Adrenal gland (tissue), 12 donors: Measurements from ENCODE around the gene SRCIN1. TPM values are rescaled to one million over a fixed set of nuclear protein-coding genes. Genes with fewer than 3 reads are reported as not detected.

ENCODE experiments used
- DNase-seq, 7 donors: peaks; one replicate each; pipeline ENCODE4 v3.0.0-alpha.2; 2019 to 2020
- H3K27ac ChIP-seq, 5 donors: fragments of 200-600 bp; sonication (generic) in 4 of 5; 1 replicate in 3 of 5; 2 replicates in 2 of 5; pipeline versions ENCODE4 v1.5.1 to v1.8.0; 2016 to 2020; ENCODE audit warnings: mild to moderate bottlenecking in 1 of 5
- H3K27me3 ChIP-seq: fragments of 200-600 bp; 2 replicates; pipeline ENCODE4 v1.8.0; 2021
- H3K36me3 ChIP-seq, 2 donors: fragments of 200-600 bp; replicated peaks in 1 of 2; 1 replicate in 1 of 2; 2 replicates in 1 of 2; pipeline versions ENCODE4 v1.5.1 to v1.8.0; 2018 to 2022
- H3K4me1 ChIP-seq, 2 donors: fragments of 200-600 bp; replicated peaks in 1 of 2; 1 replicate in 1 of 2; 2 replicates in 1 of 2; pipeline versions ENCODE4 v1.5.1 to v1.8.0; 2018 to 2021
- H3K4me3 ChIP-seq, 4 donors: fragments of 200-600 bp; sonication (generic) in 3 of 4; one replicate each; pipeline ENCODE4 v1.5.1; 2016 to 2018
- H3K9me3 ChIP-seq, 3 donors: fragments of 200-600 bp; sonication (generic) in 1 of 3; replicated peaks in 1 of 3; 1 replicate in 2 of 3; 2 replicates in 1 of 3; pipeline versions ENCODE4 v1.5.1 to v1.8.0; 2016 to 2021
- POLR2A ChIP-seq, 2 donors: fragments of 450-650 bp; IDR thresholded peaks; one replicate each; pipeline ENCODE4 v1.6.1; 2017; ENCODE audit warnings: antibody characterized with exemption in 2 of 2, mild to moderate bottlenecking in 2 of 2, moderate library complexity in 1 of 2
- WGBS, 4 donors: extraction: QIAGEN DNeasy Blood & Tissue Kit in 2 of 4; methylation state at CpG; one replicate each; pipeline versions ENCODE4 v1.1.5 to v1.1.7; 2013 to 2017; 5-methylcytosine and 5-hydroxymethylcytosine counted together
- intact Hi-C, 2 donors: fragments of 100-400 bp; cut with DNase I; formaldehyde crosslinking; loops; one replicate each; pipeline versions ENCODE4 v1.14.1 to v1.15.0; 2022 to 2023
- polyA plus RNA-seq, 3 donors: library from polyadenylated mRNA; stranded (reverse); fragments of 200-250 nt in 2 of 3; fragments of 350-450 nt in 1 of 3; fragmentation: Illumina TruSeq in 1 of 3; extraction: RNeasy Lipid Tissue Mini Kit (QIAGEN cat#74804) in 1 of 3; gene quantifications; one replicate each; pipeline ENCODE4 v1.2.3, GENCODE V29; 2013 to 2014
- total RNA-seq, 9 donors: library from RNA; depleted of rRNA in 4 of 9; stranded (reverse); fragments of >200 nt in 4 of 9; fragments of 120-200 nt in 1 of 9; fragmentation: NEBNext Ultra II Directional in 1 of 9; extraction: Animal tissue kit (Norgen Biotek cat#: 25700) in 1 of 9; gene quantifications; one replicate each; pipeline versions ENCODE4 v1.1.0 to v1.2.4, GENCODE V29; 2013 to 2023
- TF ChIP-seq, protein P1 (sequence below), 6 experiments: fragments of 450-650 bp in 4 of 6; fragments of 200-600 bp in 2 of 6; sonication (generic) in 1 of 6; IDR thresholded peaks; 1 replicate in 5 of 6; 2 replicates in 1 of 6; pipeline versions ENCODE4 v1.5.1 to v1.8.0; 2016 to 2021; ENCODE audit warnings: antibody characterized with exemption in 6 of 6, mild to moderate bottlenecking in 2 of 6, moderate library complexity in 1 of 6
- donor health status: healthy with polysubstance abuse.
- donor health status: Bipolar disorder and iron deficiency.
- donor health status: DM: yes; HTN: yes; CAD: no.
- donor health status: DM: no; HTN: no; CAD: no.
- donor health status: DM: no; HTN: no; CAD: no.
- donor health status: DM: yes; HTN: yes; CAD: no.

Gene SRCIN1
- total and polyA plus RNA-seq, 12 donors, result 0.44 to 33.1 (median 1.6) TPM; not detected in 2

DNA sequence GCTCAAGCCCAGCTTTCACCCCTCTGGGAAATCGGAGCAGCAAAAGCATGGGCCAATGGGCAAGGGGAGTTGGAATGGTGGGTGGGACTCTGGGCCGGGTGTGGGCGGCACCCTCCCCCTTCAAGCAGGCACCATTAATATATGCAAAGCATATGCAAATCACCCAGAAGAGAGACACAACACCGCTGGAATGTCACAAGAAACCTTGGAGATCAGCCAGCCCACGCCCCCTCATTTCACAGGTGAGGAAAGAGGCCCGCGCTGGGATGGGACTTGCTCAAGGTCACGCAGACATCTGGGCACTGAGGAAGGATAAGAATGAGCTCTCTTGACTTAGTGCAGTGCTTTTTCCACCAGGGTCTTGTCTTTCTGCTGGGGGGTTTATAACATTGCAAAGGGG, 4.8 kb downstream of the SRCIN1 start:
- H3K4me1 ChIP-seq, result peaks cover 0 to under 1% of the 10 kb centered on the region in 2 donors
- WGBS, 4 donors, result 52 to 77% (median 54%) methylated on average over 5 to 8 of the region's 8 CpGs
- H3K27me3 ChIP-seq, result peaks cover 4% of the 10 kb centered on the region
- no peaks in the 10 kb centered on the region for H3K36me3 ChIP-seq
- TF ChIP-seq POLR2A (IDR thresholded peaks at IDR 0.05), result no peak
- TF ChIP-seq, protein P1, sequence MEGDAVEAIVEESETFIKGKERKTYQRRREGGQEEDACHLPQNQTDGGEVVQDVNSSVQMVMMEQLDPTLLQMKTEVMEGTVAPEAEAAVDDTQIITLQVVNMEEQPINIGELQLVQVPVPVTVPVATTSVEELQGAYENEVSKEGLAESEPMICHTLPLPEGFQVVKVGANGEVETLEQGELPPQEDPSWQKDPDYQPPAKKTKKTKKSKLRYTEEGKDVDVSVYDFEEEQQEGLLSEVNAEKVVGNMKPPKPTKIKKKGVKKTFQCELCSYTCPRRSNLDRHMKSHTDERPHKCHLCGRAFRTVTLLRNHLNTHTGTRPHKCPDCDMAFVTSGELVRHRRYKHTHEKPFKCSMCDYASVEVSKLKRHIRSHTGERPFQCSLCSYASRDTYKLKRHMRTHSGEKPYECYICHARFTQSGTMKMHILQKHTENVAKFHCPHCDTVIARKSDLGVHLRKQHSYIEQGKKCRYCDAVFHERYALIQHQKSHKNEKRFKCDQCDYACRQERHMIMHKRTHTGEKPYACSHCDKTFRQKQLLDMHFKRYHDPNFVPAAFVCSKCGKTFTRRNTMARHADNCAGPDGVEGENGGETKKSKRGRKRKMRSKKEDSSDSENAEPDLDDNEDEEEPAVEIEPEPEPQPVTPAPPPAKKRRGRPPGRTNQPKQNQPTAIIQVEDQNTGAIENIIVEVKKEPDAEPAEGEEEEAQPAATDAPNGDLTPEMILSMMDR (IDR thresholded peaks at IDR 0.05), result no peak
- no peaks in the 10 kb centered on the region for H3K9me3 ChIP-seq
- no peak overlapping the region for H3K27ac ChIP-seq
- H3K4me3 ChIP-seq, result no peak overlapping the region
- intact Hi-C loops, result no loop called here
- no peak for DNase-seq

DNA sequence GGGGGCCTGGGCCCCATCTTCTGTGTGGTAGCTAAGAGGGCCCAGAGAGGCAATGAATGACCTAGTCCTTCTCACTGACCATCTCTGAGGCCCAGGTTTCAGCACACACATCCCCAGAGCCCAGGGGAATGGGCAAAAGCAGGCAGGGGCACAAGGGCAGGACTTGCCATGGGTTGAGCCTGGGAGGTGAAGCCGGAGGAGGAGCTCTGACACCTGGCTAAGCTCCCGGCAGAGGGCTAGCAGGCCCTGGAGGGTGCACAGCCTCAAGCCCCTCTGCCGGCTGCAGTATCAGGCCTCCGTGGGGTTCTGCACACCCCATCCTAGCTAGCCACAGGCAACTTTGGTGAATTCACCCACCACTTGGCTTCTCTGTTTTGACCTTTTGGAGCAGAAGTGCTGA, 5.3 kb downstream of the SRCIN1 start:
- intact Hi-C loops, result no loop called here
- no peak overlapping the region for H3K27ac ChIP-seq
- no peak for TF ChIP-seq POLR2A (IDR thresholded peaks at IDR 0.05)
- TF ChIP-seq, protein P1 (IDR thresholded peaks at IDR 0.05), result no peak
- no peaks in the 10 kb centered on the region for H3K9me3 ChIP-seq
- H3K4me3 ChIP-seq, result no peak overlapping the region
- H3K36me3 ChIP-seq, result no peaks in the 10 kb centered on the region
- no peaks in the 10 kb centered on the region for H3K4me1 ChIP-seq
- no peak for DNase-seq
- H3K27me3 ChIP-seq, result peaks cover 4% of the 10 kb centered on the region
- 73 to 100% (median 87%) methylated on average over 1 to 4 of the region's 4 CpGs; no CpG with 5 or more reads in 1 of the 4 donors for WGBS, 4 donors

DNA sequence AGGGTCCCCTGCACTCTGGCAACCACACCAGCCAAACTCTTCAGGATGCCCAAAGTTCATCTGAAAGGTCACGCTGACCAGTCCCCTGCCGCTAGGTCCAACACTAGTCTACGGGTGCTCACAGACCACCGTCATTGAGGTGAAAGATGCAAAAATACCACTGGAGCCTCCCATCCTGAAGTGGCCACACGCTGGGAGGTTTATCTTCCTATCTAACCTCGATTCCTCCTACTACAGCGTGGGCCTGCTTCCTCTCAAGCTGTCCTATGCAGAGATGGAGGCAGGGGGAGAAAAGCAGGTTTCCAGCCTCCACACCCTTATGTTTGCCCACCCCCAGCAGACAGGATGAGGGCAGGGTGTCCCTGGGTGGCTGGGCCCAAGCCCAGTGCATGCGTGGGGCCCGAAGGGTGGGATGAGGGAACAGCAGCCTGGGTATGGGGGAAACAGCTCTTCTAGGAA, 6.3 kb downstream of the SRCIN1 start:
- Histone ChIP-seq H3K4me3 (no peak overlapping the region), H3K4me1 (no peaks in the 10 kb centered on the region), H3K36me3 (no peaks in the 10 kb centered on the region), H3K27me3 (peaks cover 7% of the 10 kb centered on the region), H3K9me3 (no peaks in the 10 kb centered on the region), H3K27ac (no peak overlapping the region)
- TF ChIP-seq POLR2A (IDR thresholded peaks at IDR 0.05), result no peak
- TF ChIP-seq, protein P1 (IDR thresholded peaks at IDR 0.05), result no peak
- intact Hi-C loops, result no loop called here
- no peak for DNase-seq
- 71 to 83% (median 75%) methylated on average over 9 of the region's 9 CpGs for WGBS, 4 donors

DNA sequence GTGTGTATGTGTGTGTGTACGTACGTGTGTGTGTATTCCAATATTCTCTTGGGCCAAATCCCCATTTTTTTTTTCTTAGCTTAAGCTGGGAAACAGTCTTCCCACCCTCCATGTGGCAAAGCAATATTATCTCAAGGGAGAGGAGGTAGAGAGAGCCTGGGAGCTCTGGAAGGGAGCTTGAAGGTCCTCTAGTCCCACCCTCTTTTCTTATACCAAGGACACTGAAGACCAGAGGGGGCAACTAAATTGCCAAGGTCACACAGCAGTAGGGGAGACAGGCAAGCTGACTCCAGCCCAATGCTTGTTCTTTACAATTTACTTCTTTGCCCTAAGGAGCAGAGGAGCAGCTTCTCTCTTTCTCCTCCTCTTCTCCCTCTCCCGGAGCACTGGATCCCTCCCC, 6.8 kb downstream of the SRCIN1 start:
- no peak for TF ChIP-seq POLR2A (IDR thresholded peaks at IDR 0.05)
- TF ChIP-seq, protein P1 (IDR thresholded peaks at IDR 0.05), result no peak
- H3K36me3 ChIP-seq, result no peaks in the 10 kb centered on the region
- H3K27ac ChIP-seq, result no peak overlapping the region
- 65 to 76% (median 70%) methylated on average over 2 to 3 of the region's 3 CpGs for WGBS, 4 donors
- DNase-seq, result no peak
- H3K27me3 ChIP-seq, result peaks cover 12% of the 10 kb centered on the region
- H3K9me3 ChIP-seq, result no peaks in the 10 kb centered on the region
- intact Hi-C loops, result no loop called here
- H3K4me3 ChIP-seq, result no peak overlapping the region
- H3K4me1 ChIP-seq, result no peaks in the 10 kb centered on the region
